GM12878 (cell line): ENCODE results near the gene VWA8. TPM values are rescaled to one million over a fixed set of nuclear protein-coding genes. Genes with fewer than 3 reads are reported as not detected.

ENCODE experiments used
- ATAC-seq: fragments of 200-7000 bp; cut with Tn5 transposase; 3 replicates; pipeline ENCODE4 v1.9.1; 2020; ENCODE audit warnings: mild to moderate bottlenecking, moderate library complexity
- BruUV-seq: library from RNA; stranded (reverse); fragments of 400-500 nt; replicated peaks from 2 replicates; lab custom pipeline; 2021; lab: Mats Ljungman, UMichigan
- CTCF ChIA-PET: fragments of 300-600 bp; sonication (Branson Sonifier 250); formaldehyde crosslinking; extraction: SDS; loops from one replicate; lab custom pipeline; 2021; ENCODE audit warnings: inconsistent platforms; lab: Yijun Ruan, JAX
- POLR2A ChIA-PET: fragments of 350-600 bp; formaldehyde crosslinking; extraction: SDS; loops from one replicate; lab custom pipeline; 2021; ENCODE audit warnings: inconsistent platforms; lab: Charles Lee
- RAD21 ChIA-PET: fragments of 300-600 bp; sonication (Branson Sonifier 250); formaldehyde crosslinking; loops from one replicate; lab custom pipeline; 2023; ENCODE audit warnings: antibody characterized with exemption; ENCODE audit not compliant: unreplicated experiment; lab: Charles Lee
- SMC1A ChIA-PET: fragments of 300-600 bp; sonication (Branson Sonifier 250); formaldehyde crosslinking; loops from one replicate; lab custom pipeline; 2023; ENCODE audit not compliant: unreplicated experiment, uncharacterized antibody; lab: Charles Lee
- DNase-seq: peaks from one replicate; pipeline ENCODE4 v3.0.0-alpha.2; 2011; ENCODE audit warnings: low read depth, low spot score
- FAIRE-seq: peaks from 3 replicates; lab custom pipeline; 2011; peaks lifted over from hg19 to GRCh38; lab: Jason Lieb, UNC
- H2AFZ ChIP-seq: 2 replicates; pipeline ENCODE4 v1.6.0; 2011; ENCODE audit warnings: low read depth, low read length, control low read depth; ENCODE audit not compliant: control insufficient read depth
- H3K27ac ChIP-seq: 2 replicates; pipeline ENCODE4 v1.5.1; 2011; ENCODE audit warnings: control low read depth; ENCODE audit not compliant: control insufficient read depth, insufficient read depth
- H3K27me3 ChIP-seq, 2 experiments: replicated peaks in 1 of 2; 2 replicates each; pipeline versions ENCODE4 v1.6.0 to v1.6.1; 2011; ENCODE audit warnings: low read length in 1 of 2; ENCODE audit not compliant: control insufficient read depth in 2 of 2, insufficient read depth in 2 of 2
- H3K36me3 ChIP-seq, 2 experiments: 2 replicates each; pipeline ENCODE4 v1.5.1; 2011; ENCODE audit warnings: low read length in 1 of 2; ENCODE audit not compliant: control insufficient read depth in 2 of 2, insufficient read depth in 2 of 2
- H3K4me1 ChIP-seq: 2 replicates; pipeline ENCODE4 v1.6.1; 2011; ENCODE audit warnings: mild to moderate bottlenecking, low read length, moderate library complexity, mixed read lengths; ENCODE audit not compliant: control insufficient read depth, insufficient read depth
- H3K4me2 ChIP-seq: 2 replicates; pipeline ENCODE4 v1.6.0; 2011; ENCODE audit warnings: control low read depth; ENCODE audit not compliant: control insufficient read depth, insufficient read depth
- H3K4me3 ChIP-seq: fragments of 200-600 bp; sonication (generic); 2 replicates; pipeline ENCODE4 v1.5.1; 2016
- H3K79me2 ChIP-seq: 2 replicates; pipeline ENCODE4 v1.6.0; 2011; ENCODE audit warnings: low read length; ENCODE audit not compliant: control insufficient read depth, insufficient read depth
- H3K9ac ChIP-seq: 2 replicates; pipeline ENCODE4 v1.8.0; 2011; ENCODE audit warnings: low read length, control low read depth, mixed read lengths; ENCODE audit not compliant: control insufficient read depth, insufficient read depth
- H3K9me3 ChIP-seq: replicated peaks from 3 replicates; pipeline ENCODE4 v1.5.1; 2011; ENCODE audit warnings: mild to moderate bottlenecking, low read length; ENCODE audit not compliant: control insufficient read depth, insufficient read depth
- H4K20me1 ChIP-seq: 2 replicates; pipeline ENCODE4 v1.6.0; 2011; ENCODE audit not compliant: control insufficient read depth, insufficient read depth
- BMI1 ChIP-seq: fragments of 450-650 bp; IDR thresholded peaks from 2 replicates; pipeline ENCODE4 v1.6.1; 2016; ENCODE audit warnings: mild to moderate bottlenecking, moderate library complexity, borderline replicate concordance
- CBX3 ChIP-seq: fragments of 200-600 bp; sonication (generic); IDR thresholded peaks from 2 replicates; pipeline ENCODE4 v1.6.1; 2016; ENCODE audit warnings: low read depth, borderline replicate concordance
- IKZF2 ChIP-seq, 2 experiments: fragments of 450-650 bp; IDR thresholded peaks; 2 replicates each; pipeline ENCODE4 v1.6.1; 2017; ENCODE audit warnings: mild to moderate bottlenecking in 2 of 2, moderate library complexity in 2 of 2
- IRF4 ChIP-seq: IDR thresholded peaks from 2 replicates; pipeline ENCODE4 v1.6.1; 2011; ENCODE audit warnings: low read depth, low read length
- KDM1A ChIP-seq: fragments of 200-600 bp; sonication (generic); IDR thresholded peaks from 2 replicates; pipeline ENCODE4 v1.6.1; 2016; ENCODE audit warnings: borderline replicate concordance
- LARP7 ChIP-seq: fragments of 450-650 bp; IDR thresholded peaks from 2 replicates; pipeline ENCODE4 v1.6.1; 2017; ENCODE audit warnings: mild to moderate bottlenecking
- MEF2A ChIP-seq: IDR thresholded peaks from 2 replicates; pipeline ENCODE4 v1.6.1; 2011; ENCODE audit warnings: low read depth, mild to moderate bottlenecking, low read length, moderate library complexity; ENCODE audit not compliant: insufficient read depth
- MYB ChIP-seq: fragments of 150-350 bp; IDR thresholded peaks from 2 replicates; pipeline ENCODE4 v1.6.1; 2014; ENCODE audit warnings: mild to moderate bottlenecking, low read depth, low read length, borderline replicate concordance
- NBN ChIP-seq: fragments of 450-650 bp; IDR thresholded peaks from 2 replicates; pipeline ENCODE4 v1.6.1; 2016
- POLR2AphosphoS5 ChIP-seq: IDR thresholded peaks from 2 replicates; pipeline ENCODE4 v1.6.1; 2011; ENCODE audit warnings: mild to moderate bottlenecking, low read length, inconsistent platforms
- SIX5 ChIP-seq: IDR thresholded peaks from 2 replicates; pipeline ENCODE4 v1.6.1; 2011; ENCODE audit warnings: mild to moderate bottlenecking, low read depth, low read length, moderate library complexity; ENCODE audit not compliant: severe bottlenecking
- TAF1 ChIP-seq: IDR thresholded peaks from 2 replicates; pipeline ENCODE4 v1.6.1; 2011; ENCODE audit warnings: mild to moderate bottlenecking, low read depth, low read length, borderline replicate concordance
- WGBS: methylation state at CpG from one replicate; pipeline ENCODE4 v1.1.6; 2016; ENCODE audit warnings: low lambda C conversion rate; ENCODE audit not compliant: insufficient replicate concordance, insufficient coverage; ENCODE audit errors: missing lambda C conversion rate; 5-methylcytosine and 5-hydroxymethylcytosine counted together
- in situ Hi-C: fragments of 300-500 bp; cut with MboI; formaldehyde crosslinking; loops from 9 replicates; pipeline ENCODE4 v1.14.3; 2018; ENCODE audit warnings: mixed read lengths
- intact Hi-C: fragments of 100-400 bp; cut with micrococcal nuclease; formaldehyde crosslinking; loops from one replicate; pipeline ENCODE4 v1.14.2; 2022; ENCODE audit not compliant: unreplicated experiment
- polyA plus RNA-seq, 11 experiments: library from polyadenylated mRNA; depleted of rRNA in 4 of 11; unstranded in 6 of 11; stranded (reverse) in 5 of 11; fragments of >200 nt; fragmentation: Nextera tagmentation in 4 of 11; fragmentation: Illumina TruSeq in 1 of 11; extraction: Ambion mirVana in 4 of 11; extraction: Trizol in 1 of 11; gene quantifications; 1 replicate in 1 of 11; 2 replicates in 10 of 11; pipeline versions ENCODE4 v1.2.1 to v1.2.3, GENCODE V29; 2011 to 2016; ENCODE audit warnings: inconsistent platforms in 2 of 11, missing spikeins in 2 of 11, low read depth in 1 of 11
- total RNA-seq, 4 experiments: library from RNA; depleted of rRNA in 3 of 4; stranded (reverse); fragments of >200 nt in 3 of 4; fragmentation: Illumina TruSeq in 1 of 4; extraction: Trizol in 1 of 4; gene quantifications; 2 replicates each; pipeline versions ENCODE4 v1.2.1 to v1.2.3, GENCODE V29; 2013 to 2021
- TF ChIP-seq, protein P1 (sequence below): fragments of 450-650 bp; IDR thresholded peaks from 2 replicates; pipeline ENCODE4 v1.6.1; 2016; ENCODE audit warnings: mild to moderate bottlenecking
- TF ChIP-seq, protein P2 (sequence below): fragments of 450-650 bp; IDR thresholded peaks from 2 replicates; pipeline ENCODE4 v1.6.1; 2018; ENCODE audit warnings: mild to moderate bottlenecking, low read depth, moderate library complexity; ENCODE audit not compliant: partially characterized antibody
- TF ChIP-seq, protein P3 (sequence below): fragments of 450-650 bp; IDR thresholded peaks from 2 replicates; pipeline ENCODE4 v1.6.1; 2016; ENCODE audit warnings: mild to moderate bottlenecking

Gene VWA8
- total and polyA plus RNA-seq, 10 of the 15 experiments (the other 5 are each of a cell fraction or from before 2014, with no cell fraction given): 3.0 to 21.8 (median 13.5) TPM

DNA sequence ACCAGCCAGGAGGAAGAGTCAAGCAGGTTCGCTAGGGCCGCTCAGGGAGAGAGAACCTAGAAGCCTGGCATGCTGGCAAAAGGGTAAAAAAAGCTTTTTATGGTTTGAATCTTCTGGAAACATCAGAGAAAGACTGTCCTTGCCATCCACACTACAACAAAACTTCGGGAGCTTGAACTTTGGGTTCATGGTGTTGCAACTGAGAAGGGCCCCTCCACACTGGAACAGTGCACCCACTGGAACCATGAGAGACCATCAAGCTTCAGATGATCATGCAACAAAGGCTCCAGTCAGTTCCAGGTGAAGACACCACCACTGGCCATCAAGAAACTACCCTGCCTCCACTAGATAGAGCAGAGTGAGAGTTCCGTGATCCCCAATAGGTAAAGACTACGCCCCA lies 333.5 kb downstream of the VWA8 start:
- Histone ChIP-seq H3K36me3 (no peaks in the 10 kb centered on the region; a peak in 1 of 4 replicates), H3K27me3 (no peaks in the 10 kb centered on the region), H3K4me2 (no peak overlapping the region), H3K9me3 (no peaks in the 10 kb centered on the region), H3K4me3 (no peak overlapping the region), H2AFZ (no peak overlapping the region), H3K9ac (no peak overlapping the region), H3K27ac (no peak overlapping the region), H3K4me1 (no peaks in the 10 kb centered on the region), H3K79me2 (no peaks in the 10 kb centered on the region), H4K20me1 (no peaks in the 10 kb centered on the region)
- TF ChIP-seq, protein P1, sequence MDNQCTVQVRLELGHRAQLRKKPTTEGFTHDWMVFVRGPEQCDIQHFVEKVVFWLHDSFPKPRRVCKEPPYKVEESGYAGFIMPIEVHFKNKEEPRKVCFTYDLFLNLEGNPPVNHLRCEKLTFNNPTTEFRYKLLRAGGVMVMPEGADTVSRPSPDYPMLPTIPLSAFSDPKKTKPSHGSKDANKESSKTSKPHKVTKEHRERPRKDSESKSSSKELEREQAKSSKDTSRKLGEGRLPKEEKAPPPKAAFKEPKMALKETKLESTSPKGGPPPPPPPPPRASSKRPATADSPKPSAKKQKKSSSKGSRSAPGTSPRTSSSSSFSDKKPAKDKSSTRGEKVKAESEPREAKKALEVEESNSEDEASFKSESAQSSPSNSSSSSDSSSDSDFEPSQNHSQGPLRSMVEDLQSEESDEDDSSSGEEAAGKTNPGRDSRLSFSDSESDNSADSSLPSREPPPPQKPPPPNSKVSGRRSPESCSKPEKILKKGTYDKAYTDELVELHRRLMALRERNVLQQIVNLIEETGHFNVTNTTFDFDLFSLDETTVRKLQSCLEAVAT: no peak
- ChIA-PET RAD21 (no interaction called here), CTCF (no interaction called here), SMC1A (no interaction called here), POLR2A (no interaction called here)
- 98% methylated on average over 5 of the region's 5 CpGs for WGBS
- no peak for FAIRE-seq
- no peak for ATAC-seq
- no TSS peak for BruUV-seq
- intact Hi-C loops: no loop called here
- DNase-seq: no peak
- in situ Hi-C loops: no loop called here

DNA sequence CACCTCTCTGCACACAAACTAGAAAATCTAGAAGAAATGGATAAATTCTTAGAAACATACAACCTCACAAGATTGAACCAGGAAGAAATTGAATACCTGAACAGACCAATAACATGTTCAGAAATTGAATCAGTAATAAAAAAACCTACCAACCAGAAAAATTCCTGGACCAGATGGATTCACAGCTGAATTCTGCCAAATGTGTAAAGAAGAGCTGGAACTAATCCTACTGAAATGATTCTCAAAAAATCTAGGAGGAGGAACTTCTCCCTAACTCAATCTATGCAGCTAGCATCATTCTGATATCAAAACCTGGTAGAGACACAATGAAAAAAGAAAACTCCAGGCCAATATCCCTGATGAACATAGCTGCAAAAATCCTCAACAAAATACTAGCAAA lies 336.9 kb downstream of the VWA8 start:
- in situ Hi-C loops: no loop called here
- POLR2A ChIA-PET: no interaction called here
- TF ChIP-seq SIX5 (no peak), IRF4 (no peak), CBX3 (no peak), NBN (no peak), POLR2AphosphoS5 (no peak), LARP7 (no peak), MEF2A (no peak), KDM1A (no peak), MYB (no peak), IKZF2 (IDR thresholded peaks at IDR 0.05) (no peak), BMI1 (no peak), TAF1 (no peak)
- TF ChIP-seq, protein P2, sequence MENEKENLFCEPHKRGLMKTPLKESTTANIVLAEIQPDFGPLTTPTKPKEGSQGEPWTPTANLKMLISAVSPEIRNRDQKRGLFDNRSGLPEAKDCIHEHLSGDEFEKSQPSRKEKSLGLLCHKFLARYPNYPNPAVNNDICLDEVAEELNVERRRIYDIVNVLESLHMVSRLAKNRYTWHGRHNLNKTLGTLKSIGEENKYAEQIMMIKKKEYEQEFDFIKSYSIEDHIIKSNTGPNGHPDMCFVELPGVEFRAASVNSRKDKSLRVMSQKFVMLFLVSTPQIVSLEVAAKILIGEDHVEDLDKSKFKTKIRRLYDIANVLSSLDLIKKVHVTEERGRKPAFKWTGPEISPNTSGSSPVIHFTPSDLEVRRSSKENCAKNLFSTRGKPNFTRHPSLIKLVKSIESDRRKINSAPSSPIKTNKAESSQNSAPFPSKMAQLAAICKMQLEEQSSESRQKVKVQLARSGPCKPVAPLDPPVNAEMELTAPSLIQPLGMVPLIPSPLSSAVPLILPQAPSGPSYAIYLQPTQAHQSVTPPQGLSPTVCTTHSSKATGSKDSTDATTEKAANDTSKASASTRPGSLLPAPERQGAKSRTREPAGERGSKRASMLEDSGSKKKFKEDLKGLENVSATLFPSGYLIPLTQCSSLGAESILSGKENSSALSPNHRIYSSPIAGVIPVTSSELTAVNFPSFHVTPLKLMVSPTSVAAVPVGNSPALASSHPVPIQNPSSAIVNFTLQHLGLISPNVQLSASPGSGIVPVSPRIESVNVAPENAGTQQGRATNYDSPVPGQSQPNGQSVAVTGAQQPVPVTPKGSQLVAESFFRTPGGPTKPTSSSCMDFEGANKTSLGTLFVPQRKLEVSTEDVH: no peak
- TF ChIP-seq, protein P3, sequence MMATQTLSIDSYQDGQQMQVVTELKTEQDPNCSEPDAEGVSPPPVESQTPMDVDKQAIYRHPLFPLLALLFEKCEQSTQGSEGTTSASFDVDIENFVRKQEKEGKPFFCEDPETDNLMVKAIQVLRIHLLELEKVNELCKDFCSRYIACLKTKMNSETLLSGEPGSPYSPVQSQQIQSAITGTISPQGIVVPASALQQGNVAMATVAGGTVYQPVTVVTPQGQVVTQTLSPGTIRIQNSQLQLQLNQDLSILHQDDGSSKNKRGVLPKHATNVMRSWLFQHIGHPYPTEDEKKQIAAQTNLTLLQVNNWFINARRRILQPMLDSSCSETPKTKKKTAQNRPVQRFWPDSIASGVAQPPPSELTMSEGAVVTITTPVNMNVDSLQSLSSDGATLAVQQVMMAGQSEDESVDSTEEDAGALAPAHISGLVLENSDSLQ: no peak

More for the DNA sequence above, 336.9 kb downstream of the VWA8 start:
- no peak for ATAC-seq
- ChIA-PET CTCF (no interaction called here), RAD21 (no interaction called here), SMC1A (no interaction called here)
- Histone ChIP-seq H3K79me2 (no peaks in the 10 kb centered on the region), H3K9me3 (no peaks in the 10 kb centered on the region), H4K20me1 (no peaks in the 10 kb centered on the region), H3K4me1 (no peaks in the 10 kb centered on the region), H3K4me2 (no peak overlapping the region), H3K27ac (no peak overlapping the region), H3K36me3 (no peaks in the 10 kb centered on the region; a peak in 1 of 4 replicates), H3K27me3 (no peaks in the 10 kb centered on the region), H2AFZ (no peak overlapping the region), H3K4me3 (no peak overlapping the region), H3K9ac (no peak overlapping the region)
- no peak for DNase-seq
- no peak for FAIRE-seq
- intact Hi-C loops: no loop called here
- BruUV-seq: no TSS peak
